MM.1S (cell line): Measurements from ENCODE around the gene PRRC1.
"Not testable (repeated sequence)": the region's sequence is repeated elsewhere in the genome, so short reads cannot be mapped to it uniquely, and the experiment has no call there.

Experiments used
- DNase-seq: peaks from one replicate; pipeline ENCODE4 v3.0.0-alpha.2; 2015
- H2AFZ ChIP-seq: fragments of 300-600 bp; sonication (generic); 2 replicates; pipeline ENCODE4 v1.6.0; 2016; ENCODE audit warnings: antibody characterized with exemption, low read length
- H3F3A ChIP-seq: fragments of 300-600 bp; sonication (generic); 2 replicates; pipeline ENCODE4 v1.6.1; 2016; ENCODE audit warnings: mild to moderate bottlenecking, antibody characterized with exemption, low read length, moderate library complexity, mixed read lengths; ENCODE audit not compliant: insufficient read depth
- H3K27ac ChIP-seq: fragments of 300-600 bp; sonication (generic); 2 replicates; pipeline ENCODE4 v1.5.1; 2016; ENCODE audit warnings: mild to moderate bottlenecking, low read length
- H3K27me3 ChIP-seq: fragments of 300-600 bp; sonication (generic); replicated peaks from 2 replicates; pipeline ENCODE4 v1.6.0; 2016; ENCODE audit warnings: low read length; ENCODE audit not compliant: insufficient read depth
- H3K36me3 ChIP-seq: fragments of 300-600 bp; sonication (generic); replicated peaks from 2 replicates; pipeline ENCODE4 v1.6.1; 2016; ENCODE audit warnings: mild to moderate bottlenecking, low read length, mixed read lengths; ENCODE audit not compliant: insufficient read depth
- H3K4me1 ChIP-seq: fragments of 300-600 bp; sonication (generic); 2 replicates; pipeline ENCODE4 v1.6.1; 2016; ENCODE audit warnings: low read length, mixed read lengths
- H3K4me2 ChIP-seq: fragments of 300-600 bp; sonication (generic); 2 replicates; pipeline ENCODE4 v1.6.0; 2016; ENCODE audit warnings: low read depth, low read length
- H3K4me3 ChIP-seq: fragments of 300-600 bp; sonication (generic); 2 replicates; pipeline ENCODE4 v1.5.1; 2016; ENCODE audit warnings: low read length, mixed read lengths
- H3K79me2 ChIP-seq: fragments of 300-600 bp; sonication (generic); 2 replicates; pipeline ENCODE4 v1.6.1; 2016; ENCODE audit warnings: mixed run types, low read length, mixed read lengths
- H3K9ac ChIP-seq: fragments of 300-600 bp; sonication (generic); 2 replicates; pipeline ENCODE4 v1.6.1; 2016; ENCODE audit warnings: low read length, mixed read lengths
- H3K9me2 ChIP-seq: fragments of 300-600 bp; sonication (generic); replicated peaks from 2 replicates; pipeline ENCODE4 v1.6.1; 2016; ENCODE audit warnings: mild to moderate bottlenecking, low read length, mixed read lengths; ENCODE audit not compliant: insufficient read depth
- H3K9me3 ChIP-seq: fragments of 300-600 bp; sonication (generic); replicated peaks from 2 replicates; pipeline ENCODE4 v1.6.1; 2016; ENCODE audit warnings: mild to moderate bottlenecking, low read length, mixed read lengths; ENCODE audit not compliant: insufficient read depth
- H4K20me1 ChIP-seq: fragments of 300-600 bp; sonication (generic); 2 replicates; pipeline ENCODE4 v1.6.1; 2016; ENCODE audit warnings: mild to moderate bottlenecking, low read length, moderate library complexity, mixed read lengths; ENCODE audit not compliant: insufficient read depth
- EZH2 ChIP-seq: fragments of 300-600 bp; sonication (generic); optimal IDR thresholded peaks from 2 replicates; pipeline ENCODE3; 2017; ENCODE audit warnings: low read depth, mild to moderate bottlenecking, antibody characterized with exemption, low read length, mixed read lengths
- EZH2phosphoT487 ChIP-seq: fragments of 300-600 bp; sonication (generic); IDR thresholded peaks from 2 replicates; pipeline ENCODE4 v1.6.1; 2018; ENCODE audit warnings: antibody characterized with exemption, low read length
- TF ChIP-seq, protein P1 (sequence below): fragments of 300-600 bp; sonication (generic); IDR thresholded peaks from 2 replicates; pipeline ENCODE4 v1.5.1; 2016; ENCODE audit warnings: antibody characterized with exemption, low read length, mixed read lengths

The PRRC1 gene

GRCh38 chr5:127565586-127566270, 48.3 kb downstream of the PRRC1 start:
- Histone ChIP-seq H3K4me2 (no peak overlapping the region), H3K27ac (no peak overlapping the region)
- TF ChIP-seq EZH2phosphoT487 (no peak), EZH2 (no peak)
- TF ChIP-seq, protein P1, sequence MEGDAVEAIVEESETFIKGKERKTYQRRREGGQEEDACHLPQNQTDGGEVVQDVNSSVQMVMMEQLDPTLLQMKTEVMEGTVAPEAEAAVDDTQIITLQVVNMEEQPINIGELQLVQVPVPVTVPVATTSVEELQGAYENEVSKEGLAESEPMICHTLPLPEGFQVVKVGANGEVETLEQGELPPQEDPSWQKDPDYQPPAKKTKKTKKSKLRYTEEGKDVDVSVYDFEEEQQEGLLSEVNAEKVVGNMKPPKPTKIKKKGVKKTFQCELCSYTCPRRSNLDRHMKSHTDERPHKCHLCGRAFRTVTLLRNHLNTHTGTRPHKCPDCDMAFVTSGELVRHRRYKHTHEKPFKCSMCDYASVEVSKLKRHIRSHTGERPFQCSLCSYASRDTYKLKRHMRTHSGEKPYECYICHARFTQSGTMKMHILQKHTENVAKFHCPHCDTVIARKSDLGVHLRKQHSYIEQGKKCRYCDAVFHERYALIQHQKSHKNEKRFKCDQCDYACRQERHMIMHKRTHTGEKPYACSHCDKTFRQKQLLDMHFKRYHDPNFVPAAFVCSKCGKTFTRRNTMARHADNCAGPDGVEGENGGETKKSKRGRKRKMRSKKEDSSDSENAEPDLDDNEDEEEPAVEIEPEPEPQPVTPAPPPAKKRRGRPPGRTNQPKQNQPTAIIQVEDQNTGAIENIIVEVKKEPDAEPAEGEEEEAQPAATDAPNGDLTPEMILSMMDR: no peak

GRCh38 chr5:127567026-127567768, 49.8 kb downstream of the PRRC1 start:
- Histone ChIP-seq H3K79me2 (no peaks in the 10 kb centered on the region), H3K9me2 (no peaks in the 10 kb centered on the region), H3K4me2 (no peak overlapping the region), H3K27ac (no peak overlapping the region), H3K4me1 (peaks cover 8% of the 10 kb centered on the region; the same call in 1 of the 2 replicates), H3K27me3 (no peaks in the 10 kb centered on the region), H3K9ac (no peak overlapping the region), H2AFZ (no peak overlapping the region), H3F3A (no peaks in the 10 kb centered on the region), H3K36me3 (no peaks in the 10 kb centered on the region), H3K9me3 (no peaks in the 10 kb centered on the region), H4K20me1 (no peaks in the 10 kb centered on the region), H3K4me3 (no peak overlapping the region)
- no peak for DNase-seq
- TF ChIP-seq, protein P1: no peak
- TF ChIP-seq EZH2phosphoT487 (no peak), EZH2 (no peak)

More at GRCh38 chr5:127565586-127566270, 48.3 kb downstream of the PRRC1 start:
- no peaks in the 10 kb centered on the region for H3K79me2 ChIP-seq
- DNase-seq: no peak
- H4K20me1 ChIP-seq: no peaks in the 10 kb centered on the region
- no peaks in the 10 kb centered on the region for H3K9me3 ChIP-seq
- no peak overlapping the region for H2AFZ ChIP-seq
- no peak overlapping the region for H3K9ac ChIP-seq
- H3K4me3 ChIP-seq: no peak overlapping the region
- H3K36me3 ChIP-seq: no peaks in the 10 kb centered on the region
- peaks cover 8% of the 10 kb centered on the region; the same call in 1 of the 2 replicates for H3K4me1 ChIP-seq
- H3F3A ChIP-seq: no peaks in the 10 kb centered on the region
- no peaks in the 10 kb centered on the region for H3K9me2 ChIP-seq
- H3K27me3 ChIP-seq: no peaks in the 10 kb centered on the region

DNA sequence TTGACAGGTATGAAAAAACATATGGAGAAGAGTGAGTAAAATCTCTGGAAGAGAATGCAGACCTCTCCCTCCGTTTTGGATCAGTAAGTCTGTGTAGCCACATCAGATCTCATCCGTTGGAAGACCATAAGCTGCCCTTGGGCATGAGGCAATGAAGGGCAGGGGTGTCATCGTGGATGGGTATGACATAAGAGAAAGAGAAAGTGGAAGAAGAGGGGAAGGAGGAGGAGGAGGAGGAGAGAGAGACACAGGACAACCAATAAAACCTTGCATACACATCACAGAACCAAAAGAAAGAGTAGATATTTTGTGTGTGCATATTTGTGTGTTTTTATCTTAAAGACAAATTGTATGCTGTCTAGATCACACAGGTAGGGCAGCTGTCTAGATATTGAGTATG, 50.7 kb downstream of the PRRC1 start:
- Histone ChIP-seq H3K4me1 (peaks cover 8% of the 10 kb centered on the region; the same call in 1 of the 2 replicates), H3K9me3 (no peaks in the 10 kb centered on the region), H3K4me2 (no peak overlapping the region), H3K9me2 (no peaks in the 10 kb centered on the region), H3K9ac (no peak overlapping the region), H3K36me3 (no peaks in the 10 kb centered on the region), H3K4me3 (no peak overlapping the region), H3K27me3 (no peaks in the 10 kb centered on the region), H3F3A (no peaks in the 10 kb centered on the region), H3K79me2 (no peaks in the 10 kb centered on the region), H4K20me1 (no peaks in the 10 kb centered on the region), H2AFZ (no peak overlapping the region), H3K27ac (no peak overlapping the region)
- TF ChIP-seq EZH2phosphoT487 (no peak), EZH2 (no peak)
- DNase-seq: no peak

DNA sequence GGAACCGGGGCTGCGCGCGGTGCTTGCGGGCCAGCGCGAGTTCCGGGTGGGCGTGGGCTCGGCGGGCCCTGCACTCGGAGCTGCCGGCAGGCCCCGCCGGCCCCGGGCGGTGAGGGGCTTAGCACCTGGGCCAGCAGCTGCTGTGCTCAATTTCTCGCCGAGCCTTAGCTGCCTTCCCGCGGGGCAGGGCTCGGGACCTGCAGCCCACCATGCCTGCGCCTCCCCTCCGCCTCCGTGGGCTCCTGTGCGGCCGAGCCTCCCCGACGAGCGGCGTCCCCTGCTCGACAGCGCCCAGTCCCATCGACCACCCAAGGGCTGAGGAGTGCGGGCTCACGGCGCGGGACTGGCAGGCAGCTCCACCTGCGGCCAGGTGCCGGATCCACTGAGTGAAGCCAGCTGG, 52.0 kb downstream of the PRRC1 start:
- not testable (repeated sequence) for H3K79me2 ChIP-seq, H2AFZ ChIP-seq, H3K4me2 ChIP-seq, H3K4me1 ChIP-seq, H3K9ac ChIP-seq, H3K27me3 ChIP-seq, H3F3A ChIP-seq, H3K27ac ChIP-seq, H3K9me2 ChIP-seq, DNase-seq, H3K36me3 ChIP-seq, H4K20me1 ChIP-seq, H3K9me3 ChIP-seq, H3K4me3 ChIP-seq
